GM19438 (cell line): ENCODE results near the gene IPO4.
"Not testable (repeated sequence)": the region's sequence is repeated elsewhere in the genome, so short reads cannot be mapped to it uniquely, and the experiment has no call there.

Source experiments
- ATAC-seq: cut with Tn5 transposase; IDR thresholded peaks from one replicate; pipeline ENCODE4 v1.9.1; 2021; ENCODE audit warnings: low read depth; ENCODE audit not compliant: unreplicated experiment

IPO4 gene

GRCh38 chr14:24188251-24189058 lies at the start of gene IPO4:
TSS of gene IPO4 (minus strand) at chr14:24188816. CDS start at chr14:24188787, 29 bp downstream.
- peak; percentile 92 for ATAC-seq

GRCh38 chr14:24238123-24238522 lies 49.5 kb upstream of the IPO4 start:
- ATAC-seq, result no peak

- no peak for ATAC-seq
These were observed 48.9 kb upstream of the IPO4 start for GRCh38 chr14:24237463-24237955.

GRCh38 chr14:24236689-24237462 lies 48.3 kb upstream of the IPO4 start:
- ATAC-seq, result no peak

- no peak for ATAC-seq
These were observed 47.4 kb upstream of the IPO4 start for GRCh38 chr14:24235804-24236688.

GRCh38 chr14:24234095-24235005 lies 45.7 kb upstream of the IPO4 start:
- no peak for ATAC-seq

GRCh38 chr14:24233538-24233866 lies 44.9 kb upstream of the IPO4 start:
- no peak for ATAC-seq

- ATAC-seq, result peak; percentile 48
These were observed 44.3 kb upstream of the IPO4 start, which contains the start of gene GMPR2 for GRCh38 chr14:24232645-24233537. TSS of gene GMPR2 (plus strand) at chr14:24232929. CDS start at chr14:24233254, 325 bp downstream.

- ATAC-seq, result peak; percentile 76
These were observed 43.6 kb upstream of the IPO4 start, which contains the start of gene NEDD8 for GRCh38 chr14:24232121-24232644. TSS of gene NEDD8 (minus strand) at chr14:24232367. CDS start at chr14:24232267, 100 bp downstream.

- ATAC-seq, result peak; percentile 13
These were observed 42.9 kb upstream of the IPO4 start for GRCh38 chr14:24231263-24232120.

- no peak for ATAC-seq
These were observed 40.3 kb upstream of the IPO4 start for GRCh38 chr14:24228902-24229301.

GRCh38 chr14:24226473-24226872 lies 37.9 kb upstream of the IPO4 start:
- ATAC-seq, result no peak

GRCh38 chr14:24224618-24225071 lies 36.0 kb upstream of the IPO4 start:
- ATAC-seq, result no peak

GRCh38 chr14:24222987-24223386 lies 34.4 kb upstream of the IPO4 start:
- not testable (repeated sequence) for ATAC-seq

- ATAC-seq, result no peak
These were observed 30.9 kb upstream of the IPO4 start for GRCh38 chr14:24219521-24219920.

GRCh38 chr14:24219080-24219479 lies 30.5 kb upstream of the IPO4 start:
- no peak for ATAC-seq

- not testable (repeated sequence) for ATAC-seq
These were observed 28.3 kb upstream of the IPO4 start for GRCh38 chr14:24216876-24217275.
